OCI-LY3 (cell line): ENCODE results near the gene SDC1.

ENCODE experiments used
- H2AFZ ChIP-seq: fragments of 200-600, 300-600 bp; shearing (Covaris generic); 2 replicates; pipeline ENCODE4 v1.6.0; 2014; ENCODE audit warnings: antibody characterized with exemption, low read depth, low read length
- H3K27ac ChIP-seq: fragments of 200-600, 300-600 bp; sonication (generic); 2 replicates; pipeline ENCODE4 v1.5.1; 2014; ENCODE audit warnings: mild to moderate bottlenecking, low read length, moderate library complexity, mixed read lengths
- H3K27me3 ChIP-seq: fragments of 200-600, 300-600 bp; sonication (generic); 2 replicates; pipeline ENCODE4 v1.6.1; 2014; ENCODE audit warnings: low read depth, low read length, mixed read lengths
- H3K36me3 ChIP-seq: fragments of 200-600, 300-600 bp; sonication (generic); replicated peaks from 2 replicates; pipeline ENCODE3; 2014; ENCODE audit warnings: low read depth, low read length, mixed read lengths
- H3K4me1 ChIP-seq: fragments of 300-600, 200-600 bp; sonication (generic); 2 replicates; pipeline ENCODE4 v1.6.1; 2014; ENCODE audit warnings: low read length, mixed read lengths
- H3K4me2 ChIP-seq: fragments of 200-600, 300-600 bp; sonication (generic); 2 replicates; pipeline ENCODE4 v1.6.1; 2014; ENCODE audit warnings: low read length, mixed read lengths
- H3K4me3 ChIP-seq: fragments of 300-600, 200-600 bp; sonication (generic); 2 replicates; pipeline ENCODE4 v1.5.1; 2014; ENCODE audit warnings: antibody characterized with exemption, mild to moderate bottlenecking, low read length, moderate library complexity
- H3K79me2 ChIP-seq: fragments of 300-600, 200-600 bp; shearing (Covaris generic); 2 replicates; pipeline ENCODE4 v1.6.1; 2014; ENCODE audit warnings: mild to moderate bottlenecking, low read length, mixed read lengths
- H3K9ac ChIP-seq: fragments of 300-600, 200-600 bp; shearing (Covaris generic); 2 replicates; pipeline ENCODE4 v1.6.0; 2014; ENCODE audit warnings: mild to moderate bottlenecking, low read length, moderate library complexity
- H3K9me3 ChIP-seq: fragments of 200-600, 300-600 bp; shearing (Covaris generic); 2 replicates; pipeline ENCODE4 v1.6.1; 2014; ENCODE audit warnings: low read length, mixed read lengths; ENCODE audit not compliant: insufficient read depth
- H4K20me1 ChIP-seq: fragments of 200-600, 300-600 bp; sonication (generic); 2 replicates; pipeline ENCODE4 v1.6.1; 2016; ENCODE audit warnings: low read length, mixed read lengths; ENCODE audit not compliant: insufficient read depth
- EZH2phosphoT487 ChIP-seq: fragments of 200-600 bp; shearing (Covaris generic); IDR thresholded peaks from 2 replicates; pipeline ENCODE4 v1.6.1; 2018; ENCODE audit warnings: antibody characterized with exemption, mixed run types, low read depth
- TF ChIP-seq, protein P1 (sequence below): fragments of 200-600, 300-600 bp; sonication (generic); IDR thresholded peaks from 2 replicates; pipeline ENCODE4 v1.5.1; 2014; ENCODE audit warnings: antibody characterized with exemption, low read length, low read depth

The SDC1 gene

DNA sequence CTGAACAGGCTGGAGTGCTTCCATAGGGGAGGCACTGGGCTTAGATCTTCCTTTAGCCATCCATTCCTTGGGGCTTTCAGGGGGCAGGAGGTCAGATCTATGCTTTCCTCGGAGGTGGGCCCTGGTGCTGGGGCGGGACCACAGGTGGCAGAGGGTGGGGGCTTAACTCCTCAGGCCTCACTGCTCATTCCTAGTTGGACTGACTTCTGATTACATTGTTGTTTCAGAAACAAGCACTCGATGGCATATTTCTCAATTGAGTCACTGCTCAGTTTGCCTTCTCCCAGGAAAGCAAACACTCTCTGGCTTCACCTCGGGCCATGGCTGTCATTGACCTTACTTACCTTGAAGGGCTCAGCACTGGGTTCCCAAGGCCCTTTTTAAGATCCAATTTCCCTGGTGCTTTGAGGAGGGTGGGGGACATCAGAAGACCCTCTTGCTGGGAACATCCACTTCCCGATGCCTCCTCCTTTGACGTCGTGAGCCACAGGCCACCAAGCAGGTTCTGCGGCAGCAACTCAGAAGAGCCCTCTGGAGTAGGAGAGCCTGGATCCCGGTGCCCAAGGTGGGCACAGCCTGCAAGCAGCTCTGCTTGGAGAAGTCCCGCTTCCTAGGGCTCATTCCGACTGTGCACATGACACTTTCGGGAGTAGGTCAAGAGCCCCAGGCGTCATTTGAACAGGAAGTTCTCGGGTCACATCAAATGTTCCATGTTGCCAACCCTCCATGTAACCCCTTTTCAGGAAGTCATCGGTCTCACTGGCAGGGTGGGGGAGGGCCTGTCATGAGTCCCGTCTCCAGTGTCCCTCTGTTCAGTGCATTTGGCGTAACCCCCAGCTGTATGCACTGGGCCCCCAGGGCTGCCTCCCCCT lies 40.6 kb downstream of the SDC1 start:
- Histone ChIP-seq H4K20me1 (no peaks in the 10 kb centered on the region), H3K79me2 (no peaks in the 10 kb centered on the region), H3K9ac (no peak overlapping the region), H3K36me3 (no peaks in the 10 kb centered on the region), H2AFZ (no peak overlapping the region), H3K27me3 (peaks cover 10% of the 10 kb centered on the region), H3K9me3 (no peaks in the 10 kb centered on the region), H3K4me2 (no peak overlapping the region), H3K4me1 (no peaks in the 10 kb centered on the region), H3K4me3 (no peak overlapping the region), H3K27ac (no peak overlapping the region)
- TF ChIP-seq, protein P1, sequence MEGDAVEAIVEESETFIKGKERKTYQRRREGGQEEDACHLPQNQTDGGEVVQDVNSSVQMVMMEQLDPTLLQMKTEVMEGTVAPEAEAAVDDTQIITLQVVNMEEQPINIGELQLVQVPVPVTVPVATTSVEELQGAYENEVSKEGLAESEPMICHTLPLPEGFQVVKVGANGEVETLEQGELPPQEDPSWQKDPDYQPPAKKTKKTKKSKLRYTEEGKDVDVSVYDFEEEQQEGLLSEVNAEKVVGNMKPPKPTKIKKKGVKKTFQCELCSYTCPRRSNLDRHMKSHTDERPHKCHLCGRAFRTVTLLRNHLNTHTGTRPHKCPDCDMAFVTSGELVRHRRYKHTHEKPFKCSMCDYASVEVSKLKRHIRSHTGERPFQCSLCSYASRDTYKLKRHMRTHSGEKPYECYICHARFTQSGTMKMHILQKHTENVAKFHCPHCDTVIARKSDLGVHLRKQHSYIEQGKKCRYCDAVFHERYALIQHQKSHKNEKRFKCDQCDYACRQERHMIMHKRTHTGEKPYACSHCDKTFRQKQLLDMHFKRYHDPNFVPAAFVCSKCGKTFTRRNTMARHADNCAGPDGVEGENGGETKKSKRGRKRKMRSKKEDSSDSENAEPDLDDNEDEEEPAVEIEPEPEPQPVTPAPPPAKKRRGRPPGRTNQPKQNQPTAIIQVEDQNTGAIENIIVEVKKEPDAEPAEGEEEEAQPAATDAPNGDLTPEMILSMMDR: no peak
- TF ChIP-seq EZH2phosphoT487: no peak

DNA sequence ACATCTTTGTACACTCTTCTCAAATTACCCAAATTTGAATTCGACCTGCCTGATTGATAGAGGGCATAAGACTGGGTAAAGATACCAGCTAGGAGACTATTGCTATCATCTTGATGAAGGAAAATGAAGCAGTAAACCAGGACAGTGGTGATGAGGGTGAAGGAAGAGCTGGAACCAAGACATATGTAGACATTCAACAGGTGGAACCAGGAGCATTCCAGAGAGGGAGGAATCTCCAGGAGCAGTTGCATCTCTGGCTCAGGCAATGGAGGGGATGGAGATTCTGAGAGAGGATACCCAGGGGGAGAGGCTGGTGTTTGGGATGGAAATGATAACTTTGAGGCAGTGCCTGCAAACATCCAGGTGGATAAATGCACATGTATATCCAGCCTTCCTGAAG lies 41.6 kb downstream of the SDC1 start:
- TF ChIP-seq, protein P1: no peak
- no peak for TF ChIP-seq EZH2phosphoT487
- Histone ChIP-seq H3K9me3 (no peaks in the 10 kb centered on the region), H3K4me1 (no peaks in the 10 kb centered on the region), H3K27ac (no peak overlapping the region), H3K9ac (no peak overlapping the region), H3K79me2 (no peaks in the 10 kb centered on the region), H3K36me3 (no peaks in the 10 kb centered on the region), H3K4me2 (no peak overlapping the region), H4K20me1 (no peaks in the 10 kb centered on the region), H3K27me3 (peaks cover 10% of the 10 kb centered on the region), H3K4me3 (no peak overlapping the region), H2AFZ (no peak overlapping the region)

DNA sequence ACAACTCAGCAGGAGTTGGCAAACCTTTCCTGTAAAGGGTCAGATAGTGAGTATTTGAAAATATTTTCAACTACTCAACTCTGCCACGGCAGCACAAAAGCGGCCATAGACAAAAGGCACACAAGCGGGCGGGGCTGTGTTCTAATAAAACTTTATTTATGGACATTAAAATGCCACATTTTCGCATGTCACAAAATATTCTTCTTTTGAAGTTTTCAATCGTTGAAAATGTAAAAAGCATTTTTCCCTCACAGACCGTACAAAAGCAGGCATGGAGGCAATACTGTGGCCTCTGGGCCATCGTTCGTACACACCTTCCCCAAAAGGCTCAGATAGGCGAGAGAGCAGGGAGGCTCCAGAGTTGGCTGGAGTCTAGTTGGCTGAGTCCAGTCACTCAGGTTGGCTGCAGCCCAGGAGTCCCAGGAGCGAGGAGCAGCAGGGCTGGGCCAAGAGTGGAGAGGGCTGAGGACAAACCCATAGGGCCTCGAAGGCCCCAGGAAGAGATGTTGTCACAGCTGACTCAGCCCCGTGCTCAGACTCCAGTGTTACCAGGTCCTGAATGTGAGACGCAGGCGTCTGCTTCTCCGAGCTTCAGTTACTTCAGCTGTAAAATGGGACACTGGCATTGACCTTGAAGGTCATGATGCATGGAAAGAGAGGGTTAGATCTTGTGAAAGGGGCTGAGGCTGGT lies 42.5 kb downstream of the SDC1 start:
- peaks cover 10% of the 10 kb centered on the region for H3K27me3 ChIP-seq
- no peak overlapping the region for H3K9ac ChIP-seq
- no peaks in the 10 kb centered on the region for H3K9me3 ChIP-seq
- no peak overlapping the region for H3K4me3 ChIP-seq
- H3K4me2 ChIP-seq: no peak overlapping the region
- no peak overlapping the region for H2AFZ ChIP-seq
- no peak overlapping the region for H3K27ac ChIP-seq
- H3K36me3 ChIP-seq: no peaks in the 10 kb centered on the region
- no peaks in the 10 kb centered on the region for H3K4me1 ChIP-seq
- no peaks in the 10 kb centered on the region for H4K20me1 ChIP-seq
- no peaks in the 10 kb centered on the region for H3K79me2 ChIP-seq
- TF ChIP-seq, protein P1: no peak
- no peak for TF ChIP-seq EZH2phosphoT487

DNA sequence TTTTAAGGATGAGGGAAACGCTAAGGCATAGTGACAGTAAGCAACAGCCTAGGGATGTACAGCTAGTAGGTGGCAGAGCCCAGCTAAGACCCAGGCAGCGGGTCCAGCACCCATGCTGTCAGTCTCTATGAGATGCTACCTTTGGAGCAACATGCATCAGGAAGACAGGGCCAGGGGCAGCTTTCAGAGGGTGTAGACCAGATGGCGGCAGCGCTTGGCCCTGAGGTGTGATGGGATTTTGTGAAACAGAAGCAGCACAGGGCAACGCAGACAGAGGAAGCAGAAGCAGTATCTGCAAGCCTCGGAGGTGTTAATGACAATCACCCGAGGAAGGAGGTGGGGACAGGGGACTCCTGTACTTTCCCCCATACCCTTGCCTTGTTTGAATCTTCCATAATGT lies 43.2 kb downstream of the SDC1 start:
- Histone ChIP-seq H3K4me3 (no peak overlapping the region), H2AFZ (no peak overlapping the region), H3K9ac (no peak overlapping the region), H4K20me1 (no peaks in the 10 kb centered on the region), H3K79me2 (no peaks in the 10 kb centered on the region), H3K36me3 (no peaks in the 10 kb centered on the region), H3K27ac (no peak overlapping the region), H3K27me3 (peaks cover 10% of the 10 kb centered on the region), H3K9me3 (no peaks in the 10 kb centered on the region), H3K4me1 (no peaks in the 10 kb centered on the region), H3K4me2 (no peak overlapping the region)
- TF ChIP-seq, protein P1: no peak
- TF ChIP-seq EZH2phosphoT487: no peak
